ENCODE measurements around the gene FRG2. TPM values are rescaled to one million over a fixed set of nuclear protein-coding genes. Genes with fewer than 3 reads are reported as not detected.
A peak's percentile ranks its signal among the peaks of the same experiment; 100 is the strongest.
"Not testable (repeated sequence)": the region's sequence is repeated elsewhere in the genome, so short reads cannot be mapped to it uniquely, and the experiment has no call there.

FRG2 gene
- not detected in 2 replicates for total RNA-seq

- not testable (repeated sequence) for DNase-seq (ENCODE audit: low read depth); H3K4me3 ChIP-seq (ENCODE audit: low read depth, low read length); H3K36me3 ChIP-seq (ENCODE audit: control insufficient read depth, insufficient read depth, low read length); H3K27me3 ChIP-seq (ENCODE audit: control insufficient read depth, insufficient read depth, low read length); FAIRE-seq
Measured at GRCh38 chr4:190027156-190027555, at the start of gene FRG2. FRG2 (minus strand) TSS chr4:190027256; CDS start chr4:190027204, 52 bp downstream.

- not testable (repeated sequence) for DNase-seq (ENCODE audit: low read depth); H3K27me3 ChIP-seq (ENCODE audit: control insufficient read depth, insufficient read depth, low read length); H3K36me3 ChIP-seq (ENCODE audit: control insufficient read depth, insufficient read depth, low read length); H3K4me3 ChIP-seq (ENCODE audit: low read depth, low read length); FAIRE-seq
Measured at GRCh38 chr4:190068351-190068750, 41.3 kb upstream of the FRG2 start.

GRCh38 chr4:190064805-190065204, 37.7 kb upstream of the FRG2 start:
- FAIRE-seq; DNase-seq (ENCODE audit: low read depth): not testable (repeated sequence)

GRCh38 chr4:190064342-190064741, 37.3 kb upstream of the FRG2 start, which contains the start of gene DBET:
DBET (plus strand) TSS chr4:190064502.
- DNase-seq (ENCODE audit: low read depth); H3K4me3 ChIP-seq (ENCODE audit: low read depth, low read length); H3K36me3 ChIP-seq (ENCODE audit: control insufficient read depth, insufficient read depth, low read length); H3K27me3 ChIP-seq (ENCODE audit: control insufficient read depth, insufficient read depth, low read length); FAIRE-seq: not testable (repeated sequence)

More at GRCh38 chr4:190064805-190065204, 37.7 kb upstream of the FRG2 start:
- not testable (repeated sequence) for H3K4me3 ChIP-seq (ENCODE audit: low read depth, low read length); H3K27me3 ChIP-seq (ENCODE audit: control insufficient read depth, insufficient read depth, low read length); H3K36me3 ChIP-seq (ENCODE audit: control insufficient read depth, insufficient read depth, low read length)

- H3K36me3 ChIP-seq (ENCODE audit: control insufficient read depth, insufficient read depth, low read length); H3K4me3 ChIP-seq (ENCODE audit: low read depth, low read length); FAIRE-seq; DNase-seq (ENCODE audit: low read depth); H3K27me3 ChIP-seq (ENCODE audit: control insufficient read depth, insufficient read depth, low read length): not testable (repeated sequence)
Measured at GRCh38 chr4:190058997-190059396, 31.9 kb upstream of the FRG2 start.

GRCh38 chr4:190049378-190050239, 22.6 kb upstream of the FRG2 start:
- not testable (repeated sequence) for H3K27me3 ChIP-seq (ENCODE audit: control insufficient read depth, insufficient read depth, low read length); H3K36me3 ChIP-seq (ENCODE audit: control insufficient read depth, insufficient read depth, low read length); H3K4me3 ChIP-seq (ENCODE audit: low read depth, low read length); DNase-seq (ENCODE audit: low read depth); FAIRE-seq

GRCh38 chr4:190047627-190048026, 20.6 kb upstream of the FRG2 start:
- not testable (repeated sequence) for H3K4me3 ChIP-seq (ENCODE audit: low read depth, low read length); DNase-seq (ENCODE audit: low read depth); FAIRE-seq; H3K27me3 ChIP-seq (ENCODE audit: control insufficient read depth, insufficient read depth, low read length); H3K36me3 ChIP-seq (ENCODE audit: control insufficient read depth, insufficient read depth, low read length)

GRCh38 chr4:190040873-190041272, 13.8 kb upstream of the FRG2 start:
- not testable (repeated sequence) for H3K27me3 ChIP-seq (ENCODE audit: control insufficient read depth, insufficient read depth, low read length); FAIRE-seq; H3K4me3 ChIP-seq (ENCODE audit: low read depth, low read length); DNase-seq (ENCODE audit: low read depth); H3K36me3 ChIP-seq (ENCODE audit: control insufficient read depth, insufficient read depth, low read length)

- not testable (repeated sequence) for H3K4me3 ChIP-seq (ENCODE audit: low read depth, low read length); FAIRE-seq; H3K27me3 ChIP-seq (ENCODE audit: control insufficient read depth, insufficient read depth, low read length); DNase-seq (ENCODE audit: low read depth); H3K36me3 ChIP-seq (ENCODE audit: control insufficient read depth, insufficient read depth, low read length)
Measured at GRCh38 chr4:190037704-190038388, 10.8 kb upstream of the FRG2 start.

- FAIRE-seq; H3K27me3 ChIP-seq (ENCODE audit: control insufficient read depth, insufficient read depth, low read length); H3K4me3 ChIP-seq (ENCODE audit: low read depth, low read length); H3K36me3 ChIP-seq (ENCODE audit: control insufficient read depth, insufficient read depth, low read length); DNase-seq (ENCODE audit: low read depth): not testable (repeated sequence)
Measured at GRCh38 chr4:190031264-190031663, 4.2 kb upstream of the FRG2 start.

GRCh38 chr4:190022614-190023281, 4.3 kb downstream of the FRG2 start:
- DNase-seq (ENCODE audit: low read depth); H3K4me3 ChIP-seq (ENCODE audit: low read depth, low read length); H3K36me3 ChIP-seq (ENCODE audit: control insufficient read depth, insufficient read depth, low read length): not testable (repeated sequence)
- peaks cover 27% of the 10 kb centered on the region for H3K27me3 ChIP-seq (ENCODE audit: control insufficient read depth, insufficient read depth, low read length)
- peak; percentile 100 for FAIRE-seq

GRCh38 chr4:190021973-190022372, 5.1 kb downstream of the FRG2 start:
- peaks cover 32% of the 10 kb centered on the region for H3K27me3 ChIP-seq (ENCODE audit: control insufficient read depth, insufficient read depth, low read length)
- DNase-seq (ENCODE audit: low read depth); H3K4me3 ChIP-seq (ENCODE audit: low read depth, low read length); FAIRE-seq; H3K36me3 ChIP-seq (ENCODE audit: control insufficient read depth, insufficient read depth, low read length): not testable (repeated sequence)
